Omental fat pad (tissue), 4 donors: ENCODE results near the gene PJVK. TPM values are rescaled to one million over a fixed set of nuclear protein-coding genes. Genes with fewer than 3 reads are reported as not detected.

Experiments
- ATAC-seq: fragments of 150-250 bp; one replicate; pipeline ENCODE4 v1.9.1; 2016; ENCODE audit warnings: mild to moderate bottlenecking, moderate library complexity; ENCODE audit not compliant: low FRiP score
- DNase-seq: peaks from one replicate; pipeline ENCODE4 v3.0.0-alpha.2; 2019; ENCODE audit warnings: low spot score
- total RNA-seq, 4 donors: library from RNA; depleted of rRNA; stranded (reverse); fragments of >200 nt; gene quantifications; one replicate each; pipeline ENCODE4 v1.1.0, GENCODE V29; 2016
- TF ChIP-seq, protein P1 (sequence below), 3 donors: fragments of 450-650 bp; IDR thresholded peaks; one replicate each; pipeline ENCODE4 v1.5.1; 2016 to 2017; ENCODE audit warnings: antibody characterized with exemption in 3 of 3, mild to moderate bottlenecking in 3 of 3, moderate library complexity in 2 of 3

Gene PJVK
- total RNA-seq, 4 donors from 2014 or later = 2.2 to 2.8 (median 2.5) TPM

DNA sequence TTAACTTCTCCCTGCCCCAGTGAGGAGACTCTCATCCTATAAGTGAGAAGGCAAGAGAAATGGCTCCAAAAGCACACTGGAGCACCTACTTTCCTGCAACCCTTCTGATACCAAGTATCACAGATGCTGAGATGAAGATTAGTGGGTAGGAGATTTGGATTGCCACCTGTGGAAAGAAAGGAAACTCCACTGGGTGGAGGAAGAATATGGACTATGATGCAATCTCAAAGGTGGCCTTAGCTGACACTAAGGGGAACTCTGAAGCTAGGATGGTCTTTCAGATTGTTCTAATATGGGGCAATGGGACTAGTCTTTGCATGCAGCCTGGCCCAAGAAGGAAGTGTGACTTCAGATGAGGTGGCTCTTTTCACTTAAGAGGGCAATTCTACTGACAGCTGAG is 21.8 kb upstream of the PJVK start:
- DNase-seq (no peak), ATAC-seq (no peak)
- TF ChIP-seq, protein P1, sequence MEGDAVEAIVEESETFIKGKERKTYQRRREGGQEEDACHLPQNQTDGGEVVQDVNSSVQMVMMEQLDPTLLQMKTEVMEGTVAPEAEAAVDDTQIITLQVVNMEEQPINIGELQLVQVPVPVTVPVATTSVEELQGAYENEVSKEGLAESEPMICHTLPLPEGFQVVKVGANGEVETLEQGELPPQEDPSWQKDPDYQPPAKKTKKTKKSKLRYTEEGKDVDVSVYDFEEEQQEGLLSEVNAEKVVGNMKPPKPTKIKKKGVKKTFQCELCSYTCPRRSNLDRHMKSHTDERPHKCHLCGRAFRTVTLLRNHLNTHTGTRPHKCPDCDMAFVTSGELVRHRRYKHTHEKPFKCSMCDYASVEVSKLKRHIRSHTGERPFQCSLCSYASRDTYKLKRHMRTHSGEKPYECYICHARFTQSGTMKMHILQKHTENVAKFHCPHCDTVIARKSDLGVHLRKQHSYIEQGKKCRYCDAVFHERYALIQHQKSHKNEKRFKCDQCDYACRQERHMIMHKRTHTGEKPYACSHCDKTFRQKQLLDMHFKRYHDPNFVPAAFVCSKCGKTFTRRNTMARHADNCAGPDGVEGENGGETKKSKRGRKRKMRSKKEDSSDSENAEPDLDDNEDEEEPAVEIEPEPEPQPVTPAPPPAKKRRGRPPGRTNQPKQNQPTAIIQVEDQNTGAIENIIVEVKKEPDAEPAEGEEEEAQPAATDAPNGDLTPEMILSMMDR (IDR thresholded peaks at IDR 0.05) = no peak

DNA sequence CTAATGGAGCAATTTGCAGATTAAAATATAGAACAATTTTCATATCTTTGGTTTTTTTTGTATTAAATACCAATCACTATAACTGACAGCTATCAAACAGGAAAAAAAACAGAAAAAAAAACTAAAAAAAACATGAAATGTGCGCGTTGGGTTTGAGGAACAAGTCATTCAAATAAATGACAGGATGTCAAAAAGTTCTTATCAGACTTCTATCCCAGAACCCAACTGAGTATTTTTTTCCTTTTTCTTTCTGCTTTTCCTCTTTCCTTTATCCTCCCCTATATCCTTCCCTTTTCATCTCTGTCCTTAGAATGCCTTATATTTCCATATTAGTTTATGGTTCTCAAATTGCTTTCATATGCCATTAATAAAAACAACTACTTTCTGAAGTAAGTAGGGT is 14.5 kb upstream of the PJVK start:
- TF ChIP-seq, protein P1 (IDR thresholded peaks at IDR 0.05) = no peak
- no peak for ATAC-seq
- no peak for DNase-seq

DNA sequence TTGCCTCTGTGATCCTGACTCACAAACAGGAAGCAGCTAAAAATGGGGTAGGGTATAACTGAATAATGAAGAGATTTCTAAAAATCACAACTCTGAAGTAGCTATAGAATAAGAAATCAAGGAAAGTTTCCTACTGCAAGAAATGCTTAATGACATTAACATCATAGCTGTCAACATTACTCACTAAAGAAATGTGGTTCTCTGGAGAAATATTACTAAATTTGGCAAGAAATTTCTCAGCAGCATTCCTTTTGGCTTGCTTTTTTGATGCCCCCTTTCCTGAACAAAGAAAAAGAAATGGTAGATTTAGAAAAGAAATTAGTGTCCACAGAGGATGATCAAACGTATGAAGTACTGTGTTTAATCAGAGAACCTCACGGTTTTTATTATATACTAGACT is 9.8 kb upstream of the PJVK start:
- TF ChIP-seq, protein P1 (IDR thresholded peaks at IDR 0.05) = no peak
- DNase-seq (no peak), ATAC-seq (no peak)

DNA sequence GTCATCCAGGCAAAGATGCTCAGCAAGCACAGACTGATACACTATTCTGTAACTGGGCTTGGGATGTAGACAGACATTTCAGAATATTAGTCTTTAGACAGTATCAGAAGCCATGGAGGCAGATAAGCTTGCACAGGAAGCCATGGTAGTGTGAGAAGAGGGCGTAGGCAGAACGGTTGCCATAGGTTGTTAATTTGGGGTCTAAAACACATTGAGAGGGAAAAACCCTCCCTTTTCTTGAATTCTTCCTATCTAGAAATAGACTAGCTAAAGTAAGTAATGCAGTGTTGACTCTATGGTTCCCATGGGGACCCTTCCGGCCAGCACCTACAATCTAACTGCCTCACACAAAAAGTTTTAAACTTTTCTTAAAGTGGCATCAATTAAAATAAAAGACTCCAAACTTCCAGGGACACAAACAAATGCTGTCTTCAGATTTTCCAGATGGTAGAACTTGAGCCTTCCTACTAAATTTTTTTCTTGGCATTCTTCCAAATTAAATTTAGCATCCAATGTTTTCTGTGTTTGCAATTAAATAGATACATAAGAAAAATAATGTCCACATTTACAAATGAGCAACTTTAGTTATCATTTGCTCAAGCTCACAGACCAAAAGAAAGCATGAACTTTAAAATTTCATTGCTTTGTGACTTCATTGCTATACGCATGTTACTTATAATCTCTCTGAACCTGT is 2.1 kb upstream of the PJVK start:
- DNase-seq (no peak), ATAC-seq (no peak)

DNA sequence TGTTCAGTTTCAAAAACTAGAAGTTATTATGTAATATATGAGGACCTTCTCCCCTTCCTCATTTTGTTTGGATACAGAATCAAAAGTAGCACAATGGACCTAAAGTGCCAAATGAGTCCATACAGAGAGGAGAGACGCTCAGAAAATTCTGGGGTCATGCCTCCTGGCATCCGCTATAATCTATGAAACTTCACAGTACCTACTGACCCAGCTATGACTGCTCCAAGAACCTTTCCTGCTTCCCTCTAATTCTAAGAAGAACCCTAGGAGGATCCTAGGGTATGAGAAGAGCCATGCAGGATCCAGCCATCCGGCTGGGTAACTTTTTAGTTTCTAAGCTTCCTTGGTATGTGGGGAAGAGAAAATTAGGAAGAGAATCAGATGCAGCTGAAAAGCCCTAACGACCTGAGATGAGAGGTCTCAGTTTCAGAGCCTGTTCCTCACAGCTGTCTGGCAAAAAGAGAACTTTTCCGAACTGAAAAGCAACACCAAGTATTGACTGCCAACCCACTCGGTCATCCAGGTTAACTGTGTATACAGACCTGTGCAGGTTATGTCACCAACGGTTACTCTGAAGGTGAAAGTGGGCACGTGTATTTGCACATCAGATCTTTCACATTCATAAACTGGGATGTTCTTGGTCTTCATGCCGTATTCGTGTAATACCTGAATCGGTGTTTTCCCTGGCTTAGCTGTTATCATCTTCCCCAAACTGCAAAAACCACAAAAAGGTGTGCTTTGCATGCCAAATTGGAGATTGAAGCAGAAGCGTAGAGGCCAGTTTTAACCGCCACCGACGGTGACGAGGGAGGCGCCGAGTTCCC is 1.3 kb upstream of the PJVK start:
- DNase-seq = no peak
- ATAC-seq = no peak
- TF ChIP-seq, protein P1 (IDR thresholded peaks at IDR 0.05) = no peak

More for the DNA sequence above, 2.1 kb upstream of the PJVK start:
- TF ChIP-seq, protein P1 (IDR thresholded peaks at IDR 0.05) = no peak

DNA sequence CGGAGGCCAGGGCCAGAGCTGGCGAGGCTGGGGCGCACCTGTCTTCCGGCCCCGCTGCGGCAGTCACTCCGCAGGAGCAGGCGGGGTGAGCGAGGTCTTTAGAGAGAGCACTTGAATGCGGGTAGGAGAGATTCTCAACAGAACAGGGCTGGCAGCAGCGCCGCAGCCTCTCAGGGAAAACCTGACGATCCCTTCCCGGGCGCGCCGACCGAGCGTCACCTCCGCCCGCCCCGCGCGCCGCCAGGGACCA is 729 bp upstream of the PJVK start:
- no peak for DNase-seq
- TF ChIP-seq, protein P1 (IDR thresholded peaks at IDR 0.05) = no peak
- ATAC-seq = no peak

DNA sequence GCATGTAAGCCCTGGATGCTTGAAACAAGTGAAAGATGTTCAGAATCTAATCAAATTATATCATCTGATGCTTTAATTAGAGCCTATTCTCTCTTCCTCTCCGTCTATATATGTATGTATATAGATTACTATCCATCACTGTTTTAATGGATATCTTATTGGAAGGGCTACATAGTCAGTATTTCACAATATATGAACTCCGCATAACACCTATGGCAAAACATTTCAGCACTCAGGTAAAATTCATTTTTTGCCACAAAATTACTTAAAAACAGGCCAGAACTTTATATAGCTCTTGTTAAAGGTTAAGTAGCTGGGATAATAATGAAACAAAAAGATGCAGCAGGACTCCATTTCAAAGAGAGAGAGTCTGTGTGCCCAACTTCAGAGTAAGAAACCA is 1.2 kb downstream of the PJVK start:
- TF ChIP-seq, protein P1 (IDR thresholded peaks at IDR 0.05) = no peak
- DNase-seq = no peak
- no peak for ATAC-seq
